Measurements from ENCODE around the gene RPRML.

Gene RPRML

DNA sequence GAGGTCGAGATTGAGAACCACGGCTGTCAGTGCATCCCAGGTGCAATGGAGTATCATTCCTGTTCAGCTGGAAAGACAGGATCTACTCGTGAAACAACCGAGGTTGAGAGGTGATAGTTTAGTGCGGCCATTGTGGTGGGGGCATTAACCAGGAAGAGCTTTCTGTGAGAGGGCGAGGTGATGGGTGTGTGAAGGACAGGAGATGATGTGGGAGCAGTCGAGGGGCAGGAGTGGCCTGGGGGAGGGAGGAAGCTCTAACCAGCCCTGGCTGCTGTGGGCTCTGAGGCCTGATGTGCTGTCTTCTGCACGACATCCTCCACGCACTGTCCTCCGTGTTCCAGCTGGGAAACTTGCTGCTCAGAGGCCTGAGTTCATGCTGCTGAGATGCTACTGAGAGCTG, 34.1 kb downstream of the RPRML start:
- no peak for DNase-seq (ENCODE audit: low read depth)

DNA sequence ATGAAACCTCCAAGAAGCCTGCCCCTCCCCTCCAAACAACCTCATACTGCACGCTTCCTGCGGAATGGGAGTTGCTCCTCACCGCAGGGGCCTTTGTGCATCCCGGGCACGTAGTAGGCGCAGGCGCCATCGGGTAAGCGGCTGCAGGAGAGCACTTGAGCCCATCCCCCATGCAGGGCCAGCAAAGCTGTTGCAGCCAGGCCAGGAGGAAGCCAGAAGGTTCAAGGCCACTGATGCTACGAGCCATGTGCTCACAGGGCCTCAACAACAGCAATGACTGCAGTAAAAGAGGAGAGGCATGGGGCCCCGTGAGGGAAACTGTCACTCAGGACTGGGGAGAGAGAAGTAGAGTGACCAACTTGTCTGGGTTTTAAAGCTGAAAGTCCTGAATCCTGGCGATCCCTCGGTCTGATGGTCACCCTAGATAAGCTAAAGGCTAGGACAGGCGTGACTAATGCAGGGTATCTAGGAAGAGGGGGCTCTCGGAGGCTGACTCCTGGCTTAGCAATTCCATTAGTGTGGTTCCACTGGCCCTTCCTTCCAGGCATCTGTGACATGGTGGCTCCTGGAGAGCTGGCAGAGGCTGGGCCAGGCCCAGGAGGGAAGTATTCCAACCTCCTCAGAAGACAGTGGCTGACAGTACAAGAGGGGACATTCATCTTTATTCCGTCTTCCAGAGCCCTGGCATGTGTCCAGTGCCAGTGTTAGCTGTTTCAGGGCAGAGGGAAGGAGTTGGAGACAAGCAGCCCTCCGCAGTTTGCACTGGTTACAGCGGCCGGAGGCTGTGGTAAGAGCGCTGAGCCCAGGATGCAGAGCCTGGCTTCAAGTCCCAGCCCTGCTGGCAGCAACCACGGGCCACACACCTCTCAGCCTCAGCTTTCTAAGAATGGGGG, 35.3 kb downstream of the RPRML start:
- DNase-seq (ENCODE audit: low read depth): no peak

DNA sequence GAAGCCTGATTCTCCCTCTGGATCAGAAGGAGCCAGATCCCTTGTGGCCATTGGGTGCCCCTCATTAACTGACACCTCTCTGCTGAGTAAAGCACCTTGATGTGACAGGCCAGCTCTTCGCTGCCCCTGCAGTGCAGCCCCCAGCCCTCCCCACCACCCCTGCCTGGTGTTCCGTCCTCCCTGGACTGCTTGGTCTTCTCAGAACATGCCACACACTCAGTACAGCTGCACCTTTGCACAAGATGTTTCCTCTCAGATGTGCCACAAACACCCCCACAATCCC, 35.9 kb downstream of the RPRML start:
- no peak for DNase-seq (ENCODE audit: low read depth)

DNA sequence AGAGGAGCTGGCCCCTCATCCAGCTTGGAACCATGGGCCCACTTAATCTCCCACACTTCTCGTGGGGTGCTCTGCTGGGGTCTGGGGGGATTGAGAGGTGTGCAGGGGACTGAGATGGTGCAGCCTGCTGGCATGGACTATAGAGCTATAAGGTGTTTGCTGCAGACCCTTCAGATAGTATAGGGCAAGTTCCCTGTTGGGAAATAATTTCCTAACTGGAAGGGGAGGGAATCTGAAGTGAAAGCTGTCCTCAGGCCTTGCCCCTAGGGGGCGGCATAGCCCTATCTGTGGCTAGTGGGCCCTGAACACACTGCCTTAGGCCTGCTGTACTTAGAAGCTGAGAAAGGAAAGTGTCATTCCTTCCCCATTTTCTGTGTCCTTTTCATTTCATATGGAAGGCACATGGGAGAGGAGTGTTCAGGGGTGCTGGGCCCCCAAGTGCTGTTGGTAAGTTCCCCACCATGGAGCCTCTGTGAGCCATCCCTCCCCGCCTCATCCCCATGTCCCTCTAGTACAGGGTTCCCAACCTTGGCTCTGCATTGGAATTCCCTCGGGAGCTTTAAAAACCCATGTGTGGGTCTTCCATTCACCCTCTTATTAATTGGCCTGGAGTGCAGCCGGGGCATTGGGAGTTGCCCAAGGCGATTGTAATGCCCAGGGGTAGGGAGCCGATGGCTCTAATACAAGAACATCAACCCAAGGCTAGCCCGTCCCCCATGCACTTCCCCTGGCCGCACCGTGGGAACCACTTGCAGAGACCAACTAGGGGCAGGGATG, 36.4 kb downstream of the RPRML start:
- DNase-seq (ENCODE audit: low read depth): peak; percentile 17

DNA sequence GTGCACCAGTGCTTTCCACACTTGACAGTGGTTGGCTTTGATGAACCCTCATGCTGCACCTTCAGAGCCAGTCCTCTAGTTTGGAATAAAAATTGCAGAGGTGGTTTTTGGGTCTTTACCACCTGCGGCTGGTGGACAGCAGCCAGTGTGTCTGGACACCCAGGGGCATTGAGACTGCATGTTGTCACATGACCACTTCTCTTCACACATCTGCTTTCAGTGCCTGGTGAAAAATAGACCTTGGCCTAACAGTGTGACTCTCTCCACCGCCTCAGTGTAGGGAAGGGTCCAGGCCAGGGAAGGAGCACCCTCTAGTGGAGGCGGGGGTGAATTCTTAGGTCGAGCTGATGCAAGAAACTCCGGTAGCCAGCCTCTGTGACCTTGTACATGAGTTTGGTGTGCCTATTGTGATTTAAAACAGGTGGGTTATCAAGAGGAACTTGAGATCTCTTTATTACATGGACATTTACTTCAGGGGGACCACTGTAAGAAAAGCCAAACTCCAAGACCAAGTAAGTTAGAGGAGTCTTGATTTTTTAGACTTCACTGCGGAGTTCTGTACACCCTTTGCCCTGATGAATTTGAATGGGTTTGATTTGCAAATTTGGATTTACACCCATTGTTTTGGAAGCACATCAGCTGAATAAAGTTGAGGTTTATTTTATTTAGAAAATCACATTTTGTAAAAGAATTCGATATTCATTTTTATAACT, 38.2 kb downstream of the RPRML start:
- DNase-seq (ENCODE audit: low read depth): peak; percentile 44

GRCh38 chr17:46935658-46936266, 43.3 kb downstream of the RPRML start:
- no peak for DNase-seq (ENCODE audit: low read depth)

DNA sequence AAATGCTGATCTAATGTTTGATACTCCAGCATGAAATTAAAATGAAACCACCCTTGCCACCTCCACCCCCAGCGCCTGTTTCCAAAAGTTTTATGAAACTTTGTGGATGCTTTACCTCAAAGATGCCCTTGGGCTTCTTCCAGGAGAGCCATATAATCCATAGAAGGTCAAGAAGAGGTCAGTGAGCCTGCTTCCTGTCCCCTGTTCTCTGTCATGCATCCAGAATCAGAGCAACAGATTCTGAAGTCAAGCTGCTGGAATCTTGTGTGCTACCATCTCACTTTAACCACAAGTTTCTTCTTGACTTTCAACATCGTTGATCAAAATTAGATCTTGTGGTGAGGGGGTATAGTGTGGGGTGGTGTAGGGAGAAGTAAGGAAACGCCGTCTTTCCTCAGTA, 47.5 kb downstream of the RPRML start:
- no peak for DNase-seq (ENCODE audit: low read depth)

GRCh38 chr17:46930051-46930450, 49.0 kb downstream of the RPRML start:
- DNase-seq (ENCODE audit: low read depth): no peak

- DNase-seq (ENCODE audit: low read depth): no peak
Observed at GRCh38 chr17:46929413-46929812, 49.6 kb downstream of the RPRML start.

DNA sequence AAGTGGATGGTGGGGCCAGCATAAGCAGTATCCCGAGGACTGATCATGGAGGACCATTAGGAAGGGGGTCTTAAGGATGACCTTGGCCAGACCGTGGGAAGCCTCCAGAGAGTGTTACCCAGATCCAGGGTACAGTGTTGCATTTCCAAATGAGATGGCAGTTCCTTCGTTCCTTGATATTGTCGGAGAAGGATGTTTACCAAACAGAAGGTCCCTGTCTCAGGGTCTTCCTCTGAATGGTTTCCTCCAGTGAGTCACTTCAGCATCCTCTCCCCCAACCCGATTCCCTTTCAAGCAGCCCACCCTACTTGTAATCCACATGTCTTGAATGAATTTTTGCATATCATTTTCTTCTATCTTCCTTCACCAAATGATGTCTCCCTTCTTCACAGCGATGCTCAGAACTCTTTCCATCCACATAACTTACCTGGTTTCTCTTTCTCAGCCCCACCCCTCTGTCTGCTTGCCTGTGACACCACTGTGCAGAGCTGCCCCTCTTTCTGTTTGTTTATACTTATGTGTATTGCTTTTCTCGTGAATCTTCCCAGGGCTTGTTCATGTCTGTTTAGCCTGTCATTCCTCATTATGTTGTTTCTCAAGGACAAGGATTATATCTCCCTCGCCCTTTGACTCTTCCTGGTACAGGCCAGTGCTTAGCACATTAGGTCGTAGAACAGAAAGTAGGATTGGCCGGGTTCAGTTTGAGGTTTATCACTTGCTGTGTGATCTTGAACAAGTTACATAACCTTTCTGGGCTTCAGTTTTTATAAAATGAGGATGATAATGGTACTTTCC, 50.4 kb downstream of the RPRML start:
- no peak for DNase-seq (ENCODE audit: low read depth)
